H9 (cell line): ENCODE results near the gene DIAPH2. TPM values are rescaled to one million over a fixed set of nuclear protein-coding genes. Genes with fewer than 3 reads are reported as not detected.

ENCODE experiments used
- DNase-seq: peaks from one replicate; pipeline ENCODE4 v3.0.0-alpha.2; 2017
- H2AFZ ChIP-seq: one replicate; pipeline ENCODE4 v1.6.1; 2013; ENCODE audit warnings: mild to moderate bottlenecking, low read length, control low read depth, moderate library complexity
- H2AK5ac ChIP-seq: 2 replicates; pipeline ENCODE4 v1.6.1; 2013; ENCODE audit warnings: low read length, control low read depth, mixed read lengths; ENCODE audit not compliant: insufficient read length
- H2BK120ac ChIP-seq: one replicate; pipeline ENCODE4 v1.6.1; 2013; ENCODE audit warnings: low read depth, mild to moderate bottlenecking, low read length, control low read depth, inconsistent platforms; ENCODE audit not compliant: poor library complexity, severe bottlenecking
- H2BK12ac ChIP-seq: 2 replicates; pipeline ENCODE4 v1.6.1; 2013; ENCODE audit warnings: low read length, control low read depth, mixed read lengths, low read depth; ENCODE audit not compliant: insufficient read length
- H2BK15ac ChIP-seq: 2 replicates; pipeline ENCODE4 v1.6.1; 2013; ENCODE audit warnings: low read depth, low read length, control low read depth
- H2BK20ac ChIP-seq: one replicate; pipeline ENCODE4 v1.6.1; 2013; ENCODE audit warnings: low read depth, mild to moderate bottlenecking, low read length, control low read depth, inconsistent platforms; ENCODE audit not compliant: poor library complexity, severe bottlenecking
- H2BK5ac ChIP-seq: 2 replicates; pipeline ENCODE4 v1.6.1; 2013; ENCODE audit warnings: low read length, control low read depth, mixed read lengths; ENCODE audit not compliant: insufficient read length
- H3K14ac ChIP-seq: 2 replicates; pipeline ENCODE4 v1.6.1; 2013; ENCODE audit warnings: low read length, control low read depth; ENCODE audit not compliant: insufficient read depth
- H3K18ac ChIP-seq: 2 replicates; pipeline ENCODE4 v1.6.1; 2013; ENCODE audit warnings: low read depth, mild to moderate bottlenecking, mixed read lengths, low read length, control low read depth; ENCODE audit not compliant: insufficient read length
- H3K23ac ChIP-seq: 2 replicates; pipeline ENCODE4 v1.6.1; 2013; ENCODE audit warnings: low read length, control low read depth, mixed read lengths, low read depth; ENCODE audit not compliant: insufficient read length
- H3K23me2 ChIP-seq: 2 replicates; pipeline ENCODE4 v1.6.1; 2013; ENCODE audit warnings: low read depth, mild to moderate bottlenecking, mixed read lengths, low read length, control low read depth; ENCODE audit not compliant: insufficient read length, poor library complexity, severe bottlenecking
- H3K27ac ChIP-seq: 2 replicates; pipeline ENCODE4 v1.5.1; 2013; ENCODE audit warnings: low read length, control low read depth, mixed read lengths, low read depth; ENCODE audit not compliant: insufficient read length
- H3K27me3 ChIP-seq: 2 replicates; pipeline ENCODE4 v1.6.1; 2013; ENCODE audit warnings: low read length, control low read depth, inconsistent platforms; ENCODE audit not compliant: insufficient read depth
- H3K4ac ChIP-seq: 2 replicates; pipeline ENCODE4 v1.6.1; 2013; ENCODE audit warnings: low read depth, mild to moderate bottlenecking, control low read depth, inconsistent platforms, low read length, moderate library complexity
- H3K4me1 ChIP-seq: 2 replicates; pipeline ENCODE4 v1.6.1; 2013; ENCODE audit warnings: low read length, control low read depth, inconsistent platforms; ENCODE audit not compliant: insufficient read depth
- H3K4me2 ChIP-seq: 2 replicates; pipeline ENCODE4 v1.6.1; 2013; ENCODE audit warnings: low read length, control low read depth, mixed read lengths; ENCODE audit not compliant: insufficient read length, insufficient read depth
- H3K56ac ChIP-seq: 2 replicates; pipeline ENCODE4 v1.6.1; 2013; ENCODE audit warnings: low read depth, mild to moderate bottlenecking, mixed read lengths, low read length, control low read depth; ENCODE audit not compliant: insufficient read length
- H3K79me1 ChIP-seq: 2 replicates; pipeline ENCODE4 v1.6.1; 2013; ENCODE audit warnings: low read depth, mild to moderate bottlenecking, moderate library complexity, low read length, control low read depth, inconsistent platforms; ENCODE audit not compliant: insufficient read depth, poor library complexity, severe bottlenecking
- H3K79me2 ChIP-seq: 2 replicates; pipeline ENCODE4 v1.6.1; 2013; ENCODE audit warnings: low read length, control low read depth, inconsistent platforms; ENCODE audit not compliant: insufficient read depth
- H3K9ac ChIP-seq: 2 replicates; pipeline ENCODE4 v1.6.1; 2013; ENCODE audit warnings: low read length, control low read depth, mixed read lengths; ENCODE audit not compliant: insufficient read length; ENCODE audit errors: extremely low read depth
- H3K9me3 ChIP-seq: one replicate; pipeline ENCODE4 v1.6.1; 2013; ENCODE audit warnings: low read depth, low read length, inconsistent platforms; ENCODE audit not compliant: control insufficient read depth
- H3T11ph ChIP-seq: one replicate; pipeline ENCODE4 v1.6.1; 2013; ENCODE audit warnings: mild to moderate bottlenecking, low read length, control low read depth, inconsistent platforms
- H4K20me1 ChIP-seq: one replicate; pipeline ENCODE4 v1.6.1; 2013; ENCODE audit not compliant: control insufficient read depth, insufficient read length, insufficient read depth
- H4K5ac ChIP-seq: 2 replicates; pipeline ENCODE4 v1.6.1; 2013; ENCODE audit warnings: low read depth, mild to moderate bottlenecking, mixed read lengths, low read length, control low read depth; ENCODE audit not compliant: insufficient read length
- H4K8ac ChIP-seq: replicated peaks from 2 replicates; pipeline ENCODE4 v1.6.1; 2013; ENCODE audit warnings: low read length, control low read depth, mixed read lengths, low read depth; ENCODE audit not compliant: insufficient read length
- H4K91ac ChIP-seq: 2 replicates; pipeline ENCODE4 v1.6.1; 2013; ENCODE audit warnings: low read depth, mild to moderate bottlenecking, moderate library complexity, mixed read lengths, low read length, control low read depth; ENCODE audit not compliant: insufficient read length
- H3K27ac Mint-ChIP-seq, 3 experiments: 2 replicates in 2 of 3; 3 replicates in 1 of 3; pipeline ENCODE4 v1.8.0; 2020 to 2021; ENCODE audit warnings: mixed read lengths in 3 of 3, mild to moderate bottlenecking in 1 of 3, moderate library complexity in 1 of 3
- H3K27me3 Mint-ChIP-seq: 2 replicates; pipeline ENCODE4 v1.8.0; 2021; ENCODE audit warnings: low read depth, mild to moderate bottlenecking, moderate library complexity, mixed read lengths
- H3K36me3 Mint-ChIP-seq, 3 experiments: 2 replicates in 2 of 3; 3 replicates in 1 of 3; pipeline ENCODE4 v1.8.0; 2020 to 2021; ENCODE audit warnings: low read depth in 3 of 3, mixed read lengths in 3 of 3; ENCODE audit not compliant: insufficient read depth in 1 of 3
- H3K4me1 Mint-ChIP-seq, 2 experiments: 2 replicates each; pipeline ENCODE4 v1.8.0; 2020; ENCODE audit warnings: mixed read lengths in 2 of 2
- H3K4me3 Mint-ChIP-seq, 2 experiments: 2 replicates in 1 of 2; 3 replicates in 1 of 2; pipeline ENCODE4 v1.8.0; 2020 to 2021; ENCODE audit warnings: mild to moderate bottlenecking in 2 of 2, mixed read lengths in 2 of 2, moderate library complexity in 1 of 2
- H3K9me3 Mint-ChIP-seq, 2 experiments: 2 replicates in 1 of 2; 3 replicates in 1 of 2; pipeline ENCODE4 v1.8.0; 2020; ENCODE audit warnings: mild to moderate bottlenecking in 2 of 2, mixed read lengths in 2 of 2, moderate library complexity in 1 of 2
- CTCF ChIP-seq: fragments of 200-600 bp; sonication (generic); conservative IDR thresholded peaks from 3 replicates; pipeline ENCODE4 v1.8.0; 2021; ENCODE audit warnings: antibody characterized with exemption, mild to moderate bottlenecking
- WGBS: extraction: QIAGEN DNeasy Blood & Tissue Kit; methylation state at CpG from one replicate; pipeline ENCODE4 v1.1.7; 2013; ENCODE audit warnings: missing lambda C conversion rate, low lambda C conversion rate, mixed read lengths; ENCODE audit not compliant: insufficient read length; ENCODE audit errors: extremely low coverage; 5-methylcytosine and 5-hydroxymethylcytosine counted together
- total RNA-seq: library from RNA; stranded (reverse); gene quantifications from 2 replicates; pipeline ENCODE4 v1.2.1, GENCODE V29; 2021

Gene DIAPH2
- total RNA-seq, 1 experiment from 2014 or later = 45.4 TPM

GRCh38 chrX:97384685-97385084, 700.0 kb downstream of the DIAPH2 start:
- Mint-ChIP-seq H3K4me3 (no peak overlapping the region), H3K4me1 (peaks cover 6 to 11% of the 10 kb centered on the region in 2 experiments), H3K27me3 (no peaks in the 10 kb centered on the region), H3K36me3 (peaks cover 13 to 55% (median 47%) of the 10 kb centered on the region in 3 experiments; a peak in 6 of 7 replicates), H3K9me3 (peaks cover 0 to 4% of the 10 kb centered on the region in 2 experiments; a peak in 2 of 5 replicates), H3K27ac (peak overlapping the region in 1 of 3 experiments; percentile 82; a peak in 1 of 7 replicates)
- H2BK5ac ChIP-seq = no peak overlapping the region
- H3K4me2 ChIP-seq = no peak overlapping the region
- H3T11ph ChIP-seq = no peak overlapping the region
- H4K8ac ChIP-seq = no peak overlapping the region
- no peak overlapping the region for H3K14ac ChIP-seq
- no peak overlapping the region for H3K18ac ChIP-seq
- H3K56ac ChIP-seq = no peak overlapping the region
- H2AK5ac ChIP-seq = no peak overlapping the region
- H3K9ac ChIP-seq = no peak overlapping the region
- no peaks in the 10 kb centered on the region for H4K20me1 ChIP-seq
- H4K5ac ChIP-seq = no peak overlapping the region
- no peak overlapping the region for H2BK15ac ChIP-seq
- H3K79me2 ChIP-seq = no peaks in the 10 kb centered on the region
- TF ChIP-seq CTCF = no peak
- H3K23ac ChIP-seq = no peak overlapping the region
- H2BK20ac ChIP-seq = no peak overlapping the region
- H3K23me2 ChIP-seq = no peaks in the 10 kb centered on the region
- H3K4ac ChIP-seq = no peak overlapping the region
- H3K27ac ChIP-seq = no peak overlapping the region
- no peaks in the 10 kb centered on the region for H3K9me3 ChIP-seq
- peaks cover 4% of the 10 kb centered on the region for H3K79me1 ChIP-seq
- H2AFZ ChIP-seq = no peak overlapping the region
- no peak overlapping the region for H2BK120ac ChIP-seq
- WGBS = no CpG with 5 or more reads among the region's 3 CpGs
- H3K27me3 ChIP-seq = no peaks in the 10 kb centered on the region
- H3K4me1 ChIP-seq = no peaks in the 10 kb centered on the region
- no peak overlapping the region for H2BK12ac ChIP-seq
- no peak overlapping the region for H4K91ac ChIP-seq
- DNase-seq = no peak
